NCI-H2081 (cell line): ENCODE measurements around the gene TICAM2.

Experiments used
- DNase-seq, 2 experiments: peaks; one replicate each; lab custom pipeline; 2025; lab: John Stamatoyannopoulos, UW

Gene TICAM2

DNA sequence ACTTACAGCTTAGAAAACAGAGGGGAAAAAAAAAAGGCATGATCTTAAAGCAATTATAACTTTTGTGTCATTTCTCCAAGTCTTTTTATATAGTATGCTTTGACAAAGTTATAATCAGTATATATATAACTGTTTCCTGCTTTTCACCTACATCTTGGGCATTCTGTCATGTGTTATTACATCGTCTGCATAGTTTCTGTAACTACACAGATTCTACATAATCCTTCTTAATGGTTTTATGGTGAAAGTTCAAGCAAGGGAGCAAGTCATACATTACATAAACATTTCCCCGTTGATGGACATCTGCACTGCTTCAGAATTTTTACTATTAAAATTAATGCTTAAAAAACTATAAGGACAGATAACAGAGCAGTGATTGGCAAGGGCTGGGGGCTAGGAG lies 69.8 kb downstream of the TICAM2 start:
- DNase-seq: no peak

DNA sequence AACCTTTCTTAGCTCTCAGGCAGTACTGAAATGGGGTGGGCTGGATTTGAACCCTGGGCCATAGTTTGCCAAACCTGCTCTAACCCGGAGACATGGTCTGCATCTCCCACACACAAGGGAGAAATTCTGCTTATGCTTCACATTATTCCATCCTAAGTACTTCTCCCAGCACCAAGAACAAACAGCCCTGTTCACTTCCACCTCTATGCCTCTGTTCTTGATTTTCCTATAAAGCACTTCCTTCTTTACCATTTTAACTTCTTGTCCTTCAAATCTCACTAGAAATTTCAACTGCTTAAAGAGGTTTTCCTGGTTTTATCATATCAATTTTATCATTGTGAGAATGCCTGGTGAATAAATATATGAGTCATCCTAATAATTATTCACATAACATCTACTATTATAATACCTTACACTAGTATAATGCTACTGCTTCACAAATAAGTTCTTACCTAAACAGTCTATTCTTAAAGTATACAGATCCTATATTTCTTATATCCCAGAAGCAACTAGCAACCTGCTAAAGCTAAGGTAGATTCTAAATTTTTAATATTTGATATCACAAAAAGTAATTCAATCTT lies 70.4 kb downstream of the TICAM2 start:
- DNase-seq: no peak

DNA sequence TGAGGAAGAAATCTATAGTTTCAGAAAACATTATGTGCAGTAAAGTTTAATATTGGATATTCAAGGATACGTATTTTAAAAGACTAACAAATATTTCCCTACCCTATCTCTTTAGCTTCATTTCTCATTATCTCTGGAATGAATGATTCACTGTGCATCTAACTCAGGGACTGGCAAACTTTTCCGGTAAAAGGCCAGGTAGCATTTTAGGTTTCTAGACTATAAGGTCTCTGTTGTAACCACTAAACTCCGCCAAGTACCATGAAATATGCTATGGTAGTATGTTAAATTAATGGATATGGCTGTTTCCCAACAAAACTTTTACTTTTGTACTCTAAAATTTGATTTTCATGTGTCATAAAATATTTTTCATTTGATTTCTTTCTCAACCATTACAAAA lies 70.9 kb downstream of the TICAM2 start:
- no peak for DNase-seq

DNA sequence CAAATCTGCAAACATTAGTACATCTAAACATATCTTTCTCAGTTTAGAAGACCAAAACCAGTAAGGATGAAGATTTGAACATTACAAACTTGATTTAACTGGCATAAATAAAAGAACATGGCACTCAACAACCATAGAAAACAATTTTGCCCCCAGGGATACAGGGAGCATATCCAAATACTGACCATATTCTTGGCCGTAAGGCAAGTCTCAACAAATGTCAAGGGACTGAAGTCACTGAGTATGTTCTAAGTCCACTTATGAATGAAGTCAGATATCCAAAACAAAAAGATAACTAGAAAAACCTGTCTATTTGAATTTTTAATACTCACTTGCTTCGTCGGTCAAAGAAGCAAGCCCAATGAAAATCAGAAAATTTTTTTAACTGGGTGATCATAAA lies 71.9 kb downstream of the TICAM2 start:
- DNase-seq: no peak
